CD4-positive, alpha-beta T cell treated with Interleukin-1 beta for 1 hour (primary cell): ENCODE measurements around the gene CENPV.
"Not testable (repeated sequence)": the region's sequence is repeated elsewhere in the genome, so short reads cannot be mapped to it uniquely, and the experiment has no call there.

Source experiments
- DNase-seq, 2 donors: peaks; one replicate each; pipeline ENCODE4 v3.0.0-alpha.2; 2020 to 2022

CENPV gene

DNA sequence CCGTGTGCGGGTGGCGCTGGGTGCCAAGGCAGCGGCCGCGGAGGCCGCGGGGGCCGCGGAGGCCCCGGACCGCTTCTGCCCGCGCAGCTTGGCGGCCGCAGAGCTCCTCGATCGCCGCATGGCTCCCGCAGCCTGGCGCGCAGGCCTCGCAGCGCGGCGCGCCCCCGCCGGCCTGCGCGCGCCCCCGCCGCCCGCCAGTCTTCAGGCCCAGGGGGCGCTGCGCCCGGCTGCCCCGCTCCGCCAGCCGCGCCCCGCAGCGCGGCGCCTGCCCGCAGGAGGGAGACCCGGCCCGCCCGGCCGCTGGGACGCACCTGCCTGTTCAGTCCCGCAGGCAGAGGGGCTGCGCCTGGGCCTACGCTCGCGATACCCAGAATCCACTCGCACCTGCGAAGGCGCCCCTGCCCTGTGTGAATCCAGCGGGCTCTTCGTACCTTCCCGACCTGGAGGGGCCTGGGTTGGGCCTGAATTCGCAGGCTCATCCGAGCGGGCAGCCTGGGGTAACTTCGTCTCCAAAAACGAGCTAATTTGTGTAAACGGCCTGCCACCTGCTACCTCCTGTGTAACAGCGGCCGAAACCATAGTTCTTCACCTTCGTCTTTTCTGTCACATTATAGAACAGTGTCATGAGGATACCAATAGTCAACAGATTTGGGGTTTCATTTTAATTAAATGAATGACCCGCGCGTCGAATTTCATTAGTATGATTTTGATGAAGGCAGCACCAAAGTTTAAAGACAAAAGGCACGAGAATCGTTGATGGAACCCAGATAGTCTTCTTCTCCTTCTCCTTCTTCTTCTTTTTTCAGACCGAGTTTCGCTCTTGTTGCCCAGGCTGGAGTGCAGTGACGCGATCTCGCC, at the start of gene CENPV:
Gene CENPV, minus strand, starts transcription at position 153 of the 858 bp plus-strand sequence. Its CDS starts 33 bp downstream, at position 120.
- peak; percentile 75 to 76 for DNase-seq

DNA sequence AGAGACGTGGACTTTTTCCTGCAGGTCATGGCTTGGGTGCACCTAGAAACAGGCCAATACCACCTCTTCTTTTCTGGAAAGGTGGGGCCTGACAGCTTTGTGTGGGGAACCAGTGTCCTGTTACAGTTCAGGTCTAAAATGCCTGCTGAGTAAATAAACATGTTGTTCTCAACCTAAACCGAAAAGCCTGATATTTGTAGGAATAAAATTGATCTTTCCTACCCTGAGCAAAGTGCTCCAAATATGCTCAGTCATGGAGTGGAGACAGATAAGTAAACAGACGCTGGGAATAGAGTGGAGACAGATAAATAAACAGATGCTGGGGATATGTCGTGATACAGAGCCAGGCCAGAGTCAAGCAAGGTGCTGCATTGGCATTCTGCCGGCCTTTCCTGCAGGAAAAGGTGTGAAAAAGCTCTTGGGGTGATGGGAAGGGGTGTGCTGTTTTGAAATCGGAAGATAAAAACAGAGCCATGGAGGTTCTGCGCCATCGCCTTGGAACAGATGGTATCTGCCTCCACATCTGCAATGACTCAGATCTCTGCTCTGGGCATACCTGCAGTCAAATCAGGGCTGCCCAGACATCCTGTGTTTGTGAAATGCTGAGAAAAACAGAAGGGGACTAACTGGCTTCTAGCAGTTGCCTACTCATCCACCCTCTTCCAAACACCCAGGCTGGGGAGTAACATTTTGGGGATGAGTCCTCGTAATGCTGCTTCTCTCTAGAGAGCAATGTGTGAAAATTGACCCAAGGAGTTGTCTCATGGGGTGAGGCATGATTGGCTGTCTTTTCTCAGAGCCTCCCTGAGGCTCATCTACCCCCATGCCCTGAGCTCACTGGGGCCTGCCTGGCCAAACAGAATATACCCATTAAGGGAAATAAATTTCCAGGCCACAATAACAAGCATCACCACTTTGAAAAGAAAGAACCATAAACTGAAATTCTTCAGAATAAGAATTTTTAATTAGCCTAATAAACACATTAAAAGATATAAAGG, 45.3 kb upstream of the CENPV start:
- DNase-seq: no peak

- DNase-seq: not testable (repeated sequence)
Measured at GRCh38 chr17:16396693-16397092, 43.4 kb upstream of the CENPV start.

DNA sequence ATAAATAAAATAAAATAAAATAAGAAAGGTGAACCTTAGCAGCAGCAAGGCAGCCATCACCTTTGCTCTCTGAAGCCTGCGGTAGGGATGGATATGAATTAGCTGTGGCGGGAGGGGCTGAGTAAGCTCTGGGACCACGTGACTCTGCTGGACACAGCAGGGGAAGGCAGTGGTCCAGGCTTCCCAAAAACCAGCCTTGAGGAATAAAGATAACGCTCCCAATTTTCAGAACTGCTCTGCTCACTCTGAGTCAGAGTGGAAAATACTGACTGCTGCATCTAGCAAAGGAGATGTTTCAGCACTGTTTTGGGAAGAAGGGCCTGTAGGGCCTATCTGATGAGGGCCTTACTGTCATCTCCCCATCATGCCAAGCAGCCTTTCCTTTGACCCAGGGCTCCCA, 42.6 kb upstream of the CENPV start:
- DNase-seq: not testable (repeated sequence)

GRCh38 chr17:16392491-16392890, 39.2 kb upstream of the CENPV start:
- not testable (repeated sequence) for DNase-seq

DNA sequence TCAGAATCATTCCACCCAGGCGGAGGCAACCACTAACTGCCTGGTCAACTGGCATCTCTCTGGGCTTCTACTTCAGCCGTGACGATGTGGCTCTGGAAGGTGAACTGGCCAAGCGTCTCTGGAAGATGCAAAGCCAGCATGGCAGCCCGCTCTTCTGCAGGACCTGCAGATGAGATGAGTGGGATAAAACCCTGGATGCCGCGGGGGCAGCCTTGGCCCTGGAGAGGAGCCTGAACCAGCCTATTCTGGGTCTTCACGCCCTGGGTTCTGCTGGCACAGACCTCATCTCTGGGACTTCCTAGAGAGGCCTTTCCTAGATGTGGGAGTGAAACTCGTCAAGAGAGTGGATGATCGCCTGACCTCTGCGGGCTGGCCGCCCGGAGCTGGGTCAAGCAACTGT, 38.2 kb upstream of the CENPV start:
- DNase-seq: no peak

DNA sequence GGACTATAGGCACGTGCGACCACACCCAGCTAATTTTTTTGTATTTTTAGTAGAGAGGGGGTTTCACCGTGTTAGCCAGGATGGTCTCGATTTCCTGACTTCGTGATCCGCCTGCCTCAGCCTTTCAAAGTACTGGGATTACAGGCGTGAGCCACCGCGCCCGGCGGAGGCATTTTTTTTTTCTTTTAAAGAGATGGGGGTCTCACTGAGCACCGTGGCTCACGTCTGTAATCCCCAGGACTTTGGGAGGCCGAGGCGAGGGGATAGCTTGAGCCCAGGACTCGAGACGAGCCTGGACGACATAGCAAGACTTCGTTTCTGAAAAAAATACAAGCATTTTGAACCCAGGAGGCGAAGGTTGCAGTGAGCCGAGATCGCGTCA, 32.8 kb upstream of the CENPV start:
- not testable (repeated sequence) for DNase-seq

GRCh38 chr17:16384557-16384956, 31.3 kb upstream of the CENPV start:
- DNase-seq: no peak

- DNase-seq: no peak
Measured at GRCh38 chr17:16383772-16384287, 30.6 kb upstream of the CENPV start.

- DNase-seq: peak in 1 of 2 donors; percentile 18
Measured at GRCh38 chr17:16383216-16383615, 29.9 kb upstream of the CENPV start.

- DNase-seq: no peak
Measured at GRCh38 chr17:16381496-16381820, 28.2 kb upstream of the CENPV start.

DNA sequence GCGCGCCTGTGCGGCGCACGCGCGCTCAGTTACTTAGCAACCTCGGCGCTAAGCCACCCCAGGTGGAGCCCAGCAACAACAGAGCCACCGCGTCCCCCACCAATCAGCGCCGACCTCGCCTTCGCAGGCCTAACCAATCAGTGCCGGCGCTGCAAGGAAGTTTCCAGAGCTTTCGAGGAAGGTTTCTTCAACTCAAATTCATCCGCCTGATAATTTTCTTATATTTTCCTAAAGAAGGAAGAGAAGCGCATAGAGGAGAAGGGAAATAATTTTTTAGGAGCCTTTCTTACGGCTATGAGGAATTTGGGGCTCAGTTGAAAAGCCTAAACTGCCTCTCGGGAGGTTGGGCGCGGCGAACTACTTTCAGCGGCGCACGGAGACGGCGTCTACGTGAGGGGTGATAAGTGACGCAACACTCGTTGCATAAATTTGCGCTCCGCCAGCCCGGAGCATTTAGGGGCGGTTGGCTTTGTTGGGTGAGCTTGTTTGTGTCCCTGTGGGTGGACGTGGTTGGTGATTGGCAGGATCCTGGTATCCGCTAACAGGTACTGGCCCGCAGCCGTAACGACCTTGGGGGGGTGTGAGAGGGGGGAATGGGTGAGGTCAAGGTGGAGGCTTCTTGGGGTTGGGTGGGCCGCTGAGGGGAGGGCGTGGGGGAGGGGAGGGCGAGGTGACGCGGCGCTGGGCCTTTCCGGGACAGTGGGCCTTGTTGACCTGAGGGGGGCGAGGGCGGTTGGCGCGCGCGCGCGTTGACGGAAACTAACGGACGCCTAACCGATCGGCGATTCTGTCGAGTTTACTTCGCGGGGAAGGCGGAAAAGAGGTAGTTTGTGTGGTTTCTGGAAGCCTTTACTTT, 27.6 kb upstream of the CENPV start, which contains the start of gene UBB:
Gene UBB, plus strand, starts transcription at position 452 of the 856 bp plus-strand sequence. CDS start 817 bp downstream, outside the sequence.
- peak; percentile 98 to 99 for DNase-seq

- no peak for DNase-seq
Measured at GRCh38 chr17:16379654-16380053, 26.4 kb upstream of the CENPV start.

- no peak for DNase-seq
Measured at GRCh38 chr17:16378636-16379282, 25.5 kb upstream of the CENPV start.

DNA sequence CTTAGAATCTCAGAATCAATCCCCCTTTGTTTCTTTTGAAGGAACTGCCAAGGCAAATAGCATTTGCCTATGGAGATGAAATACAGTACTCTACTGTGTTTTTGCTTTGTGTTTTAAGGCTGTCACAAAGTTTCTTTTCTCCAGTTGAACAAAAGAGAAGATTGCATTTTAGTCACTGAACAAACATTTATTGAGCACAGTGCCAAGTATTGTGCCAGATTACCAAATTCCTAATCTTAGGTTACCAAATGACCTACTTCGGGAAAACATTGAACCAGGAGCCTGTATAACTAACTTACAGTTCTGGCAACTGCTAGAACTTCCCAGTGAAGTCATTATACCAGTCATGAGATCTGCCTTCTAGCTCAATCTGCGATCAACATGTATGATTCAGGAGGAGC, 24.7 kb upstream of the CENPV start:
- no peak for DNase-seq

DNA sequence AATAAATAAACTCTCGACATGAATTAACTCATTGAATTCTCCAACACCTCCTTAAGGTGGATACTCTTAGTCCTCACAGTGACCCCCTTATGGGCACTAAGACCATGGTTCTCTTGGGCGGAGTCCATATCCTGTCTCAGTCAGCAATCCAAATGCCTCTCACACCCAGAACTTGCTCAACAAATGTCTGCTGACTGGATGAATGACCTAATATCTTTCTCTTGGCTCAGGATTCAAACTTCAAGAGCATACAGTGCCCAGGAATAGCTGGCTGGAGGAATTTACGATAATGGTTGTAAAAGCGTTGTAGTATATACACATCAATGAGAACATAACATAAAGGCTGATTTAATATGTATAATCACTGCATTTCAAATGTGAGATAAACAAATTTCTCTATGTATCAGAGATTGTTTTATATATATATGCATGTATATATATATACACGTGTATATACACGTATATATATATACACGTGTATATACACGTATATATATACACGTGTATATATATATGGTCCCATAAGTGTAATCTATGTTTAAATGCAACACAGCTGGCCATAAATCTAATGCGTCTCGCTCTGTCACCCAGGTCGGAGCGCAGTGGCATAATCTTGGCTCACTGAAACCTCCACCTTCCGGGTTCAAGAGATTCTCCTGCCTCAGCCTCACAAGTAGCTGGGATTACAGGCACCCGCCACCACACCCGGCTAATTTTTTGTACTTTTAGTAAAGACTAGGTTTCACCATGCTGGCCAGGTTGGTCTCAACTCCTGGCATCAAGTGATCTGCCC, 21.1 kb upstream of the CENPV start:
- no peak for DNase-seq

DNA sequence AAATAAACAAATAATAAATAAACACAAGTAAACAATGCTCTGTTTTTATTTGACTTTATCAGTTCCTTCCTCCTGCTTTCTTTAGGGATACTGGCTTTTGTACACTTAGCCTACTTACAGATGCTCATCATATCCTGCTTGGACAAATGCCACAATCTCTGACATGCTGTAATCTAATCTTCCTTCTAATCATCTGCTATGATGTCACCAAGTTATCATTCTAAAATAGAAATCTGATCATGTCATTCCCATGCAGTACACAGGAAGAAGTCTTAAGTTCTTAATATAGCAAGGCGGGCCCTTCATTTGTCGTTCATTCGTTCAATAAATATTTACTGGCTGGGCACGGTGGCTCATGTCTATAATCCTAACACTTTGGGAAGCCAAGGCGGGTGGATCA, 18.5 kb upstream of the CENPV start:
- DNase-seq: no peak

GRCh38 chr17:16364625-16365024, 11.4 kb upstream of the CENPV start:
- no peak for DNase-seq

- DNase-seq: peak; percentile 72 to 79
Measured at GRCh38 chr17:16363749-16364536, 10.7 kb upstream of the CENPV start.

GRCh38 chr17:16361874-16362273, 8.6 kb upstream of the CENPV start:
- DNase-seq: no peak
